Lung (tissue), 12 donors: ENCODE results near the gene NKTR. TPM values are rescaled to one million over a fixed set of nuclear protein-coding genes. Genes with fewer than 3 reads are reported as not detected.

Experiments used
- ATAC-seq: fragments of 200-7000 bp; cut with Tn5 transposase; one replicate; pipeline ENCODE4 v1.9.1; 2020; ENCODE audit warnings: moderate number of reproducible peaks; ENCODE audit not compliant: insufficient read depth, low FRiP score
- DNase-seq, 3 donors: peaks; one replicate each; pipeline ENCODE4 v3.0.0-alpha.2; 2013 to 2017
- H3K27ac ChIP-seq, 2 donors: one replicate each; pipeline ENCODE4 v1.5.1; 2013; ENCODE audit warnings: mild to moderate bottlenecking in 2 of 2, moderate library complexity in 2 of 2, control low read depth in 1 of 2, inconsistent platforms in 1 of 2, low read depth in 1 of 2, low read length in 1 of 2
- H3K27me3 ChIP-seq, 3 donors: one replicate each; pipeline ENCODE4 v1.5.1; 2013; ENCODE audit warnings: low read length in 2 of 3; ENCODE audit not compliant: control insufficient read depth in 3 of 3, insufficient read depth in 3 of 3
- H3K36me3 ChIP-seq, 4 donors: one replicate each; pipeline ENCODE4 v1.5.1; 2013; ENCODE audit warnings: low read length in 4 of 4, mild to moderate bottlenecking in 1 of 4, moderate library complexity in 1 of 4; ENCODE audit not compliant: control insufficient read depth in 4 of 4, insufficient read depth in 4 of 4
- H3K4me1 ChIP-seq, 5 donors: one replicate each; pipeline ENCODE4 v1.5.1; 2013; ENCODE audit warnings: low read length in 5 of 5, mild to moderate bottlenecking in 2 of 5, moderate library complexity in 1 of 5; ENCODE audit not compliant: control insufficient read depth in 5 of 5, insufficient read depth in 5 of 5
- H3K4me3 ChIP-seq: one replicate; pipeline ENCODE4 v1.5.1; 2013; ENCODE audit warnings: mild to moderate bottlenecking, control low read depth, moderate library complexity
- H3K9ac ChIP-seq, 2 donors: one replicate each; pipeline ENCODE4 v1.5.1; 2013; ENCODE audit warnings: low read length in 2 of 2, control low read depth in 1 of 2; ENCODE audit not compliant: insufficient read depth in 1 of 2
- H3K9me3 ChIP-seq, 4 donors: one replicate each; pipeline ENCODE4 v1.5.1; 2013; ENCODE audit warnings: low read length in 3 of 4, mild to moderate bottlenecking in 1 of 4, moderate library complexity in 1 of 4; ENCODE audit not compliant: control insufficient read depth in 4 of 4, insufficient read depth in 3 of 4
- CTCF ChIP-seq: IDR thresholded peaks from 2 replicates; pipeline ENCODE4 v1.5.1; 2012; ENCODE audit warnings: mild to moderate bottlenecking; ENCODE audit errors: control extremely low read depth, extremely low read depth
- WGBS, 2 donors: extraction: QIAGEN DNeasy Blood & Tissue Kit; methylation state at CpG; one replicate each; pipeline ENCODE4 v1.1.7; 2013; 5-methylcytosine and 5-hydroxymethylcytosine counted together
- polyA plus RNA-seq, 2 donors: library from polyadenylated mRNA; stranded (reverse); fragments of 200-250 nt; gene quantifications; one replicate each; pipeline ENCODE4 v1.2.1, GENCODE V29; 2013
- total RNA-seq, 2 donors: library from RNA; depleted of rRNA in 1 of 2; stranded (reverse); fragments of >200 nt in 1 of 2; gene quantifications; one replicate each; pipeline ENCODE4 v1.2.1, GENCODE V29; 2014 to 2021
- donor health status: control.
- donor health status: control.
- donor health status: Bipolar disorder and iron deficiency.
- donor health status: healthy.
- donor health status: DM: yes; HTN: yes; CAD: no.

Gene NKTR
- total and polyA plus RNA-seq, 4 donors, result 15.3 to 291 (median 52.9) TPM

- peak overlapping the region; percentile 75 to 97 for H3K27ac ChIP-seq
- H3K4me1 ChIP-seq, result peaks cover 3 to 32% (median 23%) of the 10 kb centered on the region in 5 donors
- peaks cover 0 to 7% (median 2%) of the 10 kb centered on the region in 4 donors for H3K36me3 ChIP-seq
- peak overlapping the region; percentile 75 for H3K4me3 ChIP-seq
- no peak for DNase-seq
- WGBS, 2 donors, result 39 to 56% methylated on average over 3 of the region's 3 CpGs
- no peaks in the 10 kb centered on the region for H3K9me3 ChIP-seq
- no peak for ATAC-seq
- no peak for TF ChIP-seq CTCF
- no peaks in the 10 kb centered on the region for H3K27me3 ChIP-seq
- H3K9ac ChIP-seq, result no peak overlapping the region
Observed at GRCh38 chr3:42653303-42653559, 52.7 kb downstream of the NKTR start.

- peak within 1 kb of the TSS; percentile 90 to 97 for H3K27ac ChIP-seq
- no peak for TF ChIP-seq CTCF
- H3K9ac ChIP-seq, result peak within 1 kb of the TSS; percentile 17 to 54
- no peaks in the 10 kb centered on the region for H3K27me3 ChIP-seq
- peaks cover 3 to 32% (median 23%) of the 10 kb centered on the region in 5 donors for H3K4me1 ChIP-seq
- H3K36me3 ChIP-seq, result peaks cover 0 to 12% (median under 1%) of the 10 kb centered on the region in 4 donors
- H3K9me3 ChIP-seq, result no peaks in the 10 kb centered on the region
- 6 to 8% methylated on average over 25 to 31 of the region's 31 CpGs for WGBS, 2 donors
- peak; percentile 26 to 53 (median 42) for DNase-seq
- peak; percentile 12 for ATAC-seq
- peak within 1 kb of the TSS; percentile 75 for H3K4me3 ChIP-seq
Observed at GRCh38 chr3:42653560-42654330, 53.3 kb downstream of the NKTR start, which contains the start of gene ZBTB47. TSS of gene ZBTB47 (plus strand) at chr3:42653697. CDS start at chr3:42658356, 4,659 bp downstream.

GRCh38 chr3:42654331-42655201, 54.1 kb downstream of the NKTR start:
- H3K36me3 ChIP-seq, result peaks cover 0 to 16% (median 0%) of the 10 kb centered on the region in 4 donors

More at GRCh38 chr3:42654331-42655201, 54.1 kb downstream of the NKTR start:
- no peak for TF ChIP-seq CTCF
- Histone ChIP-seq H3K4me3 (peak overlapping the region; percentile 75), H3K9ac (peak overlapping the region; percentile 17 to 51), H3K4me1 (peaks cover 3 to 32% (median 23%) of the 10 kb centered on the region in 5 donors), H3K9me3 (no peaks in the 10 kb centered on the region), H3K27me3 (no peaks in the 10 kb centered on the region), H3K27ac (peak overlapping the region; percentile 90 to 97)
- 1% methylated on average over 72 to 94 of the region's 94 CpGs for WGBS, 2 donors
- DNase-seq (peak; percentile 69 to 82 (median 78)), ATAC-seq (peak; percentile 14)
